Neural cell (in vitro differentiated cells): ENCODE results near the gene ALOX5. TPM values are rescaled to one million over a fixed set of nuclear protein-coding genes. Genes with fewer than 3 reads are reported as not detected.

Experiments used
- H2AFZ ChIP-seq: fragments of 200-600, 300-800 bp; sonication (generic), shearing (Covaris generic); 2 replicates; pipeline ENCODE4 v1.6.0; 2014; ENCODE audit warnings: low read depth, mild to moderate bottlenecking, antibody characterized with exemption, low read length, moderate library complexity
- H3F3A ChIP-seq: fragments of 200-600 bp; shearing (Covaris generic); 2 replicates; pipeline ENCODE4 v1.6.1; 2016; ENCODE audit warnings: mild to moderate bottlenecking, moderate library complexity, mixed read lengths, antibody characterized with exemption, low read length; ENCODE audit not compliant: insufficient read depth, poor library complexity, severe bottlenecking
- H3K27ac ChIP-seq: fragments of 200-600, 300-800 bp; sonication (generic), shearing (Covaris generic); 2 replicates; pipeline ENCODE4 v1.5.1; 2014; ENCODE audit warnings: mild to moderate bottlenecking, low read length, moderate library complexity
- H3K27me3 ChIP-seq: fragments of 300-800, 200-600 bp; sonication (generic), shearing (Covaris generic); 2 replicates; pipeline ENCODE4 v1.6.0; 2014; ENCODE audit warnings: mild to moderate bottlenecking, low read depth, low read length, moderate library complexity; ENCODE audit not compliant: insufficient read depth
- H3K36me3 ChIP-seq: fragments of 300-800, 200-600 bp; sonication (generic), shearing (Covaris generic); 2 replicates; pipeline ENCODE4 v1.5.1; 2014; ENCODE audit warnings: mild to moderate bottlenecking, antibody characterized with exemption, low read length, moderate library complexity; ENCODE audit not compliant: insufficient read depth
- H3K4me2 ChIP-seq: fragments of 300-800, 200-600 bp; sonication (generic), shearing (Covaris generic); 2 replicates; pipeline ENCODE4 v1.6.0; 2014; ENCODE audit warnings: mild to moderate bottlenecking, low read length
- H3K4me3 ChIP-seq: fragments of 300-800, 200-600 bp; sonication (generic), shearing (Covaris generic); 2 replicates; pipeline ENCODE4 v1.5.1; 2014; ENCODE audit warnings: mild to moderate bottlenecking, low read length, moderate library complexity
- H3K79me2 ChIP-seq: fragments of 200-600 bp; shearing (Covaris generic); replicated peaks from 2 replicates; pipeline ENCODE4 v1.6.0; 2014; ENCODE audit warnings: mild to moderate bottlenecking, low read length, moderate library complexity; ENCODE audit not compliant: insufficient read depth
- H3K9ac ChIP-seq: fragments of 300-800, 200-600 bp; sonication (generic), shearing (Covaris generic); 2 replicates; pipeline ENCODE4 v1.6.1; 2016; ENCODE audit warnings: mild to moderate bottlenecking, low read length, mixed read lengths
- H3K9me2 ChIP-seq: fragments of 200-600 bp; shearing (Covaris generic); 2 replicates; pipeline ENCODE4 v1.6.1; 2016; ENCODE audit warnings: mild to moderate bottlenecking, low read length, mixed read lengths; ENCODE audit not compliant: insufficient read depth
- H3K9me3 ChIP-seq: fragments of 200-600, 300-800 bp; sonication (generic), shearing (Covaris generic); 2 replicates; pipeline ENCODE4 v1.6.1; 2016; ENCODE audit warnings: mild to moderate bottlenecking, mixed run types, low read length, moderate library complexity, mixed read lengths
- H4K20me1 ChIP-seq: fragments of 200-600 bp; shearing (Covaris generic); 2 replicates; pipeline ENCODE4 v1.6.1; 2016; ENCODE audit warnings: mild to moderate bottlenecking, mixed run types; ENCODE audit not compliant: insufficient read depth
- CTCF ChIP-seq: fragments of 450-650 bp; IDR thresholded peaks from 2 replicates; pipeline ENCODE4 v1.5.1; 2014; ENCODE audit warnings: antibody characterized with exemption, mild to moderate bottlenecking, moderate library complexity; ENCODE audit not compliant: poor library complexity, severe bottlenecking
- EP300 ChIP-seq: fragments of 450-650 bp; conservative IDR thresholded peaks from 2 replicates; pipeline ENCODE4 v1.6.1; 2014; ENCODE audit warnings: antibody characterized with exemption, mild to moderate bottlenecking, moderate library complexity; ENCODE audit not compliant: poor library complexity, severe bottlenecking
- EZH2 ChIP-seq: fragments of 200-600, 300-800 bp; shearing (Covaris generic), sonication (generic); IDR thresholded peaks from 2 replicates; pipeline ENCODE4 v1.6.1; 2014; ENCODE audit warnings: antibody characterized with exemption, low read length, borderline replicate concordance, mild to moderate bottlenecking; ENCODE audit not compliant: insufficient read depth, poor library complexity, severe bottlenecking
- MXI1 ChIP-seq: fragments of 450-650 bp; conservative IDR thresholded peaks from 2 replicates; pipeline ENCODE4 v1.6.1; 2014; ENCODE audit warnings: antibody characterized with exemption, mild to moderate bottlenecking; ENCODE audit not compliant: poor library complexity, severe bottlenecking
- POLR2AphosphoS5 ChIP-seq: IDR thresholded peaks from 2 replicates; pipeline ENCODE4 v1.6.1; 2012
- RAD21 ChIP-seq: fragments of 450-650 bp; conservative IDR thresholded peaks from 2 replicates; pipeline ENCODE4 v1.6.1; 2014; ENCODE audit warnings: antibody characterized with exemption, mild to moderate bottlenecking, moderate library complexity
- SMC3 ChIP-seq: fragments of 450-650 bp; conservative IDR thresholded peaks from 2 replicates; pipeline ENCODE4 v1.6.1; 2014; ENCODE audit warnings: antibody characterized with exemption, mild to moderate bottlenecking, moderate library complexity; ENCODE audit not compliant: poor library complexity
- TAF1 ChIP-seq: IDR thresholded peaks from 2 replicates; pipeline ENCODE4 v1.6.1; 2012; ENCODE audit warnings: low read depth
- polyA plus RNA-seq: library from polyadenylated mRNA; depleted of rRNA; stranded (reverse); fragments of >200 nt; gene quantifications from 2 replicates; pipeline ENCODE4 v1.2.3, GENCODE V29; 2014
- TF ChIP-seq, protein P1 (sequence below): IDR thresholded peaks from 2 replicates; pipeline ENCODE4 v1.6.1; 2012; ENCODE audit warnings: borderline replicate concordance

The ALOX5 gene
- polyA plus RNA-seq, 1 donor from 2014 or later = not detected

DNA sequence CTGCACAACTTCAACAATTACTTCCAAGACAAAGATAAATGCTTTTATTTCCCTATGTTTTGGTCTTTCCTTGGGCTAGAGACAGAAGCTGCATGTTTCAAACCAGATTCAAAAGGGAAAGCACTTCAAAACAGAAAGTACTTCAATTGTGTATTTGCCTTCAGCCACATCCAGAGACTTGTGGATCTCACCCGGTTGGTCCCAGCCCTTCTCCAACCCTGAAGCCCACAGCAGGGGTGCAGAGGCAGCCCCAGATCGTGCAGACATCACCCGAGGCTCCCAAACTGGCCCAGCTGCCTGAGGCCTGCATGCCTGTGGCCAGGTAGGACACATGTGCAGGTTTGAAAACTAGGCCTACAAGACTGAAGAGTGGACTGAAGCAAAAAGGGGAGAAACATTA is 80.8 kb downstream of the ALOX5 start:
- no peak overlapping the region for H3K4me3 ChIP-seq
- H3K9me2 ChIP-seq = no peaks in the 10 kb centered on the region
- H3K4me2 ChIP-seq = no peak overlapping the region
- H3K36me3 ChIP-seq = no peaks in the 10 kb centered on the region
- no peaks in the 10 kb centered on the region for H3K27me3 ChIP-seq
- H3K27ac ChIP-seq = no peak overlapping the region
- H3F3A ChIP-seq = no peaks in the 10 kb centered on the region
- H3K9ac ChIP-seq = no peak overlapping the region
- H2AFZ ChIP-seq = no peak overlapping the region
- H3K79me2 ChIP-seq = no peaks in the 10 kb centered on the region
- TF ChIP-seq RAD21 (no peak), MXI1 (no peak), TAF1 (no peak), EZH2 (no peak), CTCF (no peak), EP300 (no peak), POLR2AphosphoS5 (no peak), SMC3 (no peak)
- TF ChIP-seq, protein P1, sequence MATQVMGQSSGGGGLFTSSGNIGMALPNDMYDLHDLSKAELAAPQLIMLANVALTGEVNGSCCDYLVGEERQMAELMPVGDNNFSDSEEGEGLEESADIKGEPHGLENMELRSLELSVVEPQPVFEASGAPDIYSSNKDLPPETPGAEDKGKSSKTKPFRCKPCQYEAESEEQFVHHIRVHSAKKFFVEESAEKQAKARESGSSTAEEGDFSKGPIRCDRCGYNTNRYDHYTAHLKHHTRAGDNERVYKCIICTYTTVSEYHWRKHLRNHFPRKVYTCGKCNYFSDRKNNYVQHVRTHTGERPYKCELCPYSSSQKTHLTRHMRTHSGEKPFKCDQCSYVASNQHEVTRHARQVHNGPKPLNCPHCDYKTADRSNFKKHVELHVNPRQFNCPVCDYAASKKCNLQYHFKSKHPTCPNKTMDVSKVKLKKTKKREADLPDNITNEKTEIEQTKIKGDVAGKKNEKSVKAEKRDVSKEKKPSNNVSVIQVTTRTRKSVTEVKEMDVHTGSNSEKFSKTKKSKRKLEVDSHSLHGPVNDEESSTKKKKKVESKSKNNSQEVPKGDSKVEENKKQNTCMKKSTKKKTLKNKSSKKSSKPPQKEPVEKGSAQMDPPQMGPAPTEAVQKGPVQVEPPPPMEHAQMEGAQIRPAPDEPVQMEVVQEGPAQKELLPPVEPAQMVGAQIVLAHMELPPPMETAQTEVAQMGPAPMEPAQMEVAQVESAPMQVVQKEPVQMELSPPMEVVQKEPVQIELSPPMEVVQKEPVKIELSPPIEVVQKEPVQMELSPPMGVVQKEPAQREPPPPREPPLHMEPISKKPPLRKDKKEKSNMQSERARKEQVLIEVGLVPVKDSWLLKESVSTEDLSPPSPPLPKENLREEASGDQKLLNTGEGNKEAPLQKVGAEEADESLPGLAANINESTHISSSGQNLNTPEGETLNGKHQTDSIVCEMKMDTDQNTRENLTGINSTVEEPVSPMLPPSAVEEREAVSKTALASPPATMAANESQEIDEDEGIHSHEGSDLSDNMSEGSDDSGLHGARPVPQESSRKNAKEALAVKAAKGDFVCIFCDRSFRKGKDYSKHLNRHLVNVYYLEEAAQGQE = no peak
- H4K20me1 ChIP-seq = no peaks in the 10 kb centered on the region
- no peaks in the 10 kb centered on the region for H3K9me3 ChIP-seq

- Histone ChIP-seq H3K36me3 (no peaks in the 10 kb centered on the region), H3F3A (no peaks in the 10 kb centered on the region), H3K27me3 (no peaks in the 10 kb centered on the region), H3K9me3 (no peaks in the 10 kb centered on the region), H2AFZ (no peak overlapping the region), H3K9ac (no peak overlapping the region), H4K20me1 (no peaks in the 10 kb centered on the region), H3K27ac (no peak overlapping the region), H3K4me3 (no peak overlapping the region), H3K9me2 (no peaks in the 10 kb centered on the region), H3K79me2 (no peaks in the 10 kb centered on the region), H3K4me2 (no peak overlapping the region)
- TF ChIP-seq EZH2 (no peak), POLR2AphosphoS5 (no peak), EP300 (no peak), MXI1 (no peak), TAF1 (no peak), CTCF (no peak)
- TF ChIP-seq, protein P1 = no peak
These were observed 82.2 kb downstream of the ALOX5 start for GRCh38 chr10:45456233-45456632.
